Measurements from ENCODE around the gene DLL1.
"Not testable (repeated sequence)": the region's sequence is repeated elsewhere in the genome, so short reads cannot be mapped to it uniquely, and the experiment has no call there.

DLL1 gene

DNA sequence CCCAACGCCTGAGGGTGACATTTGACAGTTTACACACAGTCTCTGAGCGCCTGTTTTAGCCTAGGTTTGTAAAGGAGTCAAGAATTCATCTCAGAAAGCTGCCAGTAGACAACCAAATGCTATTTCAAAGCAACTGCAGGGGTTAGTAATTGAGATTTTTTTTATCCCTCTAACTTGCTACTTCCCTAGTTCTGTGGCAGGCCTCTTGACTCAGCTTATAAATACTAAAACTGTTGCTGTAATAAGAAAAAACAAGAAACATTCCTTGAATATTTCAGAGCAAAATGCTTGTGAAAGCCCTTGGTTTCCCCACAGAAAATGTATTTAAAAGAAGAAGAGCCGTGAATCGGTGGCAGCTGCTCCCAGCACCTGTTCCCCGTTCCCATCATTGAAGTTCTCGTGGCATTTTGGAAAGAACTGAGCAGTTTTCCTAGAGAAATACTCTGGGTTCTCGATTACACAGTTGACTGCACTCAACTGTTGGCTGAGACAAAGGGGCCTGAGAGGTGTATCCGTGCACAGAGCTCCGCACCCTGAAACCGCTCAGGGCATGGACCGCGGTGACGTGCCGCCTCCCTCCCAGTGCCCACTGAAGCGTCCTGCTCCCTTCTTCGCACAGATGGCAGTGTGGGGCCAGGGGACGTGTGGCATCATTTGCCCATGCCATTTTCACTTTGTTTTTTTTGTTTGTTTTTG lies 20.9 kb downstream of the DLL1 start:
- no peak for DNase-seq (ENCODE audit: low spot score)
- TF ChIP-seq, protein P1, sequence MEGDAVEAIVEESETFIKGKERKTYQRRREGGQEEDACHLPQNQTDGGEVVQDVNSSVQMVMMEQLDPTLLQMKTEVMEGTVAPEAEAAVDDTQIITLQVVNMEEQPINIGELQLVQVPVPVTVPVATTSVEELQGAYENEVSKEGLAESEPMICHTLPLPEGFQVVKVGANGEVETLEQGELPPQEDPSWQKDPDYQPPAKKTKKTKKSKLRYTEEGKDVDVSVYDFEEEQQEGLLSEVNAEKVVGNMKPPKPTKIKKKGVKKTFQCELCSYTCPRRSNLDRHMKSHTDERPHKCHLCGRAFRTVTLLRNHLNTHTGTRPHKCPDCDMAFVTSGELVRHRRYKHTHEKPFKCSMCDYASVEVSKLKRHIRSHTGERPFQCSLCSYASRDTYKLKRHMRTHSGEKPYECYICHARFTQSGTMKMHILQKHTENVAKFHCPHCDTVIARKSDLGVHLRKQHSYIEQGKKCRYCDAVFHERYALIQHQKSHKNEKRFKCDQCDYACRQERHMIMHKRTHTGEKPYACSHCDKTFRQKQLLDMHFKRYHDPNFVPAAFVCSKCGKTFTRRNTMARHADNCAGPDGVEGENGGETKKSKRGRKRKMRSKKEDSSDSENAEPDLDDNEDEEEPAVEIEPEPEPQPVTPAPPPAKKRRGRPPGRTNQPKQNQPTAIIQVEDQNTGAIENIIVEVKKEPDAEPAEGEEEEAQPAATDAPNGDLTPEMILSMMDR (IDR thresholded peaks at IDR 0.05; ENCODE audit: extremely low read depth, missing control alignments), result no peak

DNA sequence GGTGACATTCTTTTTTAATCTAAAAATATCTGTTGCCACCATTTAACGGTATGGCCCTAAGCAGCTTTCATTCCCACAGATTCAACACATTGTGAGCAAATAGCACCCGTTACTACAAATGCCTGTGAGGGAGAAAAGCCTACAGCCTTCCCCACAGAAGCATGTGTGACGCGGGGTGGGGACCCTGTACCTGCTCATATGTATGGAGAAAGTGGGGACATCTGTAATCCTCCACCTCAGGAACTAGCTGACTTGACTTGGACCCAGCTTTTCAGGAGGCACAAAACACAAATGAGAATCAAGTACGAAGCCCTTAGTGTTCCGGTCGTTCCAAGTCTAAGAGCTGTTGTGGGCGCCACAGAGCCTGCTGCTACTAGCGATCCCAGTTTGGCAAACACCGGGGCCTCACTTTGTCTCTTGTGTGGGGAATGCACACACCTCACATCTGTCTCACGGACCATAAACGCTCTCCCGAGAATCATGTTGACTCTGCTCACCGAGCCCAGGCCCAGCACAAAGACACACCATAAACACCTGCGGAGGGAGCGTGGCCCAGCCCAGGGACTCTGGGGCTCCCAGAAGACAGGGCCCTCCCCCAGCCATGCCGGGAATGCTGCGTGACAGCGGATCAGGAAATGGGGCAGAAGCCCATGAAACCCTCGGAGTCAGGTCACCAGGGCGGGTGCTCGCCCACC lies 21.6 kb downstream of the DLL1 start:
- DNase-seq (ENCODE audit: low spot score), result no peak

DNA sequence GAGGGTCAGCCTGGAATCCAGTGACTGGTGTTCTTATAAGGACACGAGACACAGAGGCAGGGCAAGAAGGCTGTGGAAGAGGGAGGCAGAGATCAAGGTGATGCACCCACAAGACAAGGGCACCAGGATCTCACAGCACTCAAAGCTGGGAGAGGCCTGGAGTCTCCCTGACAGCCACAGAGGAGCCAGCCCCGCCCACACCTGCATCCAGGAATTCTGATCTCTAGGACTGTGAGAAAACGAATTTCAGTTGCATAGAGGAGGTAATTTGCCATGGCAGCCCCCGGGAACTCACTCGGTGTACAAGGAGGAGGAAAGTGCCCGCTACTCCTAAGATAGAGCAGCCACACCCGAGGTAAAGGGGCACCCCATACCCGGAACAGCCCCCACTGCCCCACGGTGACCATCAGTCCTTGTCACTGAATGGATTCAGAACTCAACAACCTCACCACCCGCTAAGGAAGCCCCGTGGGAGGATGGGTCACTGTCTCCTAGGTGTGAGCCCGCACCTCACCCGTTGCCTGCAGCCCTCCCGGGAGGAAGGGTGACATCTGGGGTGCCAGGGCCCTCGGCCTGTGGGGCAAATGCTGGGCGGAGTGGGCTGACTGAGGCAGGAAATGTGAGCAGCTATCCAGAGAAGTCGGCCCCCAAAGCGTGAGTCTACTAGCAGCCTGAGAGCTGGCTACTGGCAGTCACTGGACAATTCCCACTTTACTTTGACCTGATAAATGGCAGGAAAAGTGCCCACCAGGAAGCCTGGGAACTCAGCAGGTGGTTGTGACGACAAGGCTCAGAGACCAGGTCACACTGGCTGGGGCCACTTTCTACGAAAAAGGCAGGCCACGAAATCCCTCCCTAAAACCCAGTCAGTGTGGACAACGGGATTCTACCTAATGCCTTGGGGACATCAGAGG lies 22.4 kb downstream of the DLL1 start:
- TF ChIP-seq, protein P1 (IDR thresholded peaks at IDR 0.05; ENCODE audit: extremely low read depth, missing control alignments), result no peak
- no peak for DNase-seq (ENCODE audit: low spot score)

More for the DNA sequence above, 21.6 kb downstream of the DLL1 start:
- TF ChIP-seq, protein P1 (IDR thresholded peaks at IDR 0.05; ENCODE audit: extremely low read depth, missing control alignments), result no peak

DNA sequence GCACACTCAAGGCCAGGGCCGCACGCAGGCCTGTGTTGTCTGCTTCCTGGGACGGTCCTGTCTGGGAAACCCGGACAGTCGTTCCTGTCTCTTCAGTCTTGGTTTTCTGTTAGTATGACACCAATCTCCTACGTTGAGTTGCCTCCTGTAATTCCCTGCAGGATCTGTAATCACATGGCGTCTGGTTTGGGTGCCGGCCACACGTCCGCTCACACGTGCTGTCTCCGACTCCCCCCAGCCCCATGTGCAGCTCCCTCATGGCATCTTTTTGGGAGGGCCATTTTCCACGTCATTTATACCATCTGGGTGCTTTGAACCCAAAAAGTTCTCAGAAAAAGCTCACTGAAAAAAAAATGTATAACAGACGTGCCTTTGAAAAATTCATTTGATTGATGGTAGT lies 23.2 kb downstream of the DLL1 start:
- DNase-seq (ENCODE audit: low spot score), result no peak
- TF ChIP-seq, protein P1 (IDR thresholded peaks at IDR 0.05; ENCODE audit: extremely low read depth, missing control alignments), result no peak

DNA sequence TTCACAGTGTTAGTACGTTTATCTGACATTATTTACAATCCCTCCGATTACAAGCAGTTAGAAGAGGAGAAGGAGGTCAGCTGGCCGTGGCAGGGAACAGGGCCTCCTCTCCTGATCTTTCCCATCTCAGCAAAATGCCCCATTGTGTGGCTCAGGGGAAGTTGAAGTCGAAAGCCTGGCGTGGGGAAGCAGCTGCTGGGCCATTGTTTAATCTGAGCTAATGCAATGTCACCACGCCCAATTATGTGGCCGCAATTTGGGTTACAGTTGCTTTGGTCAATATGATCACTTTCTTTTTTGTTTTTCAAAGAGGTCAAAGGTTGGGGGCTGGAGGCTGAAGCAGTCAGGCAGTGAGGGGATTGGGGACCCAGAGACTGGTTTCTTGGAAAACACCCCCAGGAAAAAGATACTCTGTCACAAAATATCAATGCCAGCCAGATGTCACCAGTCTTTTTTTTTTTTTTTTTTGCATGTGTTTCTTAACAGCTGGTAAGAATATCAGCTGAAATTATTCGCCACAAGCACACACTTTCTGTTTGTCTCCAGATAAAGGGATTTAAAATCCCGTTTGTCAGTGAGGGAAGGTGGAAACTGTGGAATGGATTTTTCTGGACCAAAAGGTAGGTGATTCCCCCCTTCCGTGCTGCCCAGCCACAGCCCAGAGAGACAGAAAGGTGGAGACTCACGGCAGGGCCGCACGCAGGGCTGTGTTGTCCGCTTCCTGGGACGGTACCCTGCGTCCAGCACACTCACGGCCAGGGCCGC lies 24.6 kb downstream of the DLL1 start:
- TF ChIP-seq, protein P1 (IDR thresholded peaks at IDR 0.05; ENCODE audit: extremely low read depth, missing control alignments), result no peak
- DNase-seq (ENCODE audit: low spot score), result no peak

DNA sequence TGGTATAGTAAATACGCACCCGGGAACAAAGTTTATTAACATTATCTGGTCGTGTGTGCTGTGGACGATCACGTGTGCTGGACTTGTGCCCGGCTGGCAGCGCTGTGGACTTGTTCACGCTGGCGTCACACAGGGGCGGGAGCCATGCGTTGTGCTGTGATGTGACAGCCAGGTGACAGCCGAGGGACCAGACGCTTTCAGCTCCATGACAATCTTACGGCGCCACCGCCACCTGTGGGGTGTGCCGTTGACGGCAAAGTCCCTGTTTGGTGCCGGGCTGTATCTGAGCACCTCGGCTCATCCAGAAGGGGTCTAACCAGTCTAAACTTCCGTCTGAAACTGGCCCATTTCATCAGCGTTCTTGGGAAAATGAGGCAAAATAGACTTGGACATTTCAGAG lies 25.2 kb downstream of the DLL1 start:
- TF ChIP-seq, protein P1 (IDR thresholded peaks at IDR 0.05; ENCODE audit: extremely low read depth, missing control alignments), result no peak
- DNase-seq (ENCODE audit: low spot score), result no peak

DNA sequence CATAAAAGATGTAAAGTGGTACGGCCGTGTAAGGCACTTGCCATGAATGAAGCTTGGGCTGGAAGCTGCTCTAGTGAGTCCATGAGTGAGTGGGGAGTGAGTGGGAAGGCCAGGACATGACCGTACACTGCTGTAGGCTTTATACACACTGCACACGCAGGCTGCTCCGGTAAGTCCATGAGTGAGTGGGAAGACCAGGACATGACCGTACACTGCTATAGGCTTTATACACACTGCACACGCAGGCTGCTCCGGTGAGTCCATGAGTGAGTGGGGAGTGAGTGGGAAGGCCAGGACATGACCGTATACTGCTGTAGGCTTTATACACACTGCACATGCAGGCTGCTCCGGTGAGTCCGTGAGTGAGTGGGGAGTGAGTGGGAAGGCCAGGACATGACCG lies 26.2 kb downstream of the DLL1 start:
- not testable (repeated sequence) for DNase-seq (ENCODE audit: low spot score)
